Muscle of arm (tissue), 12 donors: ENCODE results near the gene FBRSL1. TPM values are rescaled to one million over a fixed set of nuclear protein-coding genes. Genes with fewer than 3 reads are reported as not detected.

ENCODE experiments used
- DNase-seq: peaks from one replicate; pipeline ENCODE4 v3.0.0-alpha.2; 2013
- polyA plus RNA-seq, 12 donors: library from polyadenylated mRNA; unstranded; fragments of 120-200 nt; gene quantifications; one replicate each; pipeline ENCODE4 v1.2.1, GENCODE V29; 2013; ENCODE audit not compliant: insufficient read length in 12 of 12

Gene FBRSL1
- polyA plus RNA-seq, 12 donors = 30.7 to 124 (median 35.5) TPM; not detected in 1

- DNase-seq = no peak
These were observed 18.5 kb downstream of the FBRSL1 start for GRCh38 chr12:132508491-132508740.

GRCh38 chr12:132508860-132509732 lies 19.1 kb downstream of the FBRSL1 start:
- no peak for DNase-seq

GRCh38 chr12:132510111-132510724 lies 20.3 kb downstream of the FBRSL1 start:
- DNase-seq = no peak

- DNase-seq = no peak
These were observed 21.0 kb downstream of the FBRSL1 start for GRCh38 chr12:132510746-132511477.

GRCh38 chr12:132511516-132512196 lies 21.7 kb downstream of the FBRSL1 start:
- DNase-seq = no peak

- no peak for DNase-seq
These were observed 22.5 kb downstream of the FBRSL1 start for GRCh38 chr12:132512197-132513069.

- DNase-seq = no peak
These were observed 23.1 kb downstream of the FBRSL1 start for GRCh38 chr12:132513070-132513398.

GRCh38 chr12:132513458-132514135 lies 23.6 kb downstream of the FBRSL1 start:
- no peak for DNase-seq

GRCh38 chr12:132514216-132514820 lies 24.4 kb downstream of the FBRSL1 start:
- DNase-seq = no peak

GRCh38 chr12:132514838-132515237 lies 24.9 kb downstream of the FBRSL1 start:
- no peak for DNase-seq

- DNase-seq = no peak
These were observed 26.4 kb downstream of the FBRSL1 start for GRCh38 chr12:132516095-132517012.

GRCh38 chr12:132517013-132517739 lies 27.2 kb downstream of the FBRSL1 start:
- no peak for DNase-seq

GRCh38 chr12:132517740-132518100 lies 27.8 kb downstream of the FBRSL1 start:
- no peak for DNase-seq

- DNase-seq = no peak
These were observed 28.5 kb downstream of the FBRSL1 start for GRCh38 chr12:132518354-132518992.

- DNase-seq = no peak
These were observed 30.7 kb downstream of the FBRSL1 start for GRCh38 chr12:132520421-132521199.

GRCh38 chr12:132521200-132521580 lies 31.2 kb downstream of the FBRSL1 start:
- no peak for DNase-seq

GRCh38 chr12:132521712-132522292 lies 31.9 kb downstream of the FBRSL1 start:
- no peak for DNase-seq
